KBM-7 (cell line): ENCODE measurements around the gene TACO1.

Experiments
- DNase-seq: peaks from one replicate; pipeline ENCODE4 v3.0.0-alpha.2; 2015
- in situ Hi-C: fragments of 300-500 bp; cut with MboI; formaldehyde crosslinking; loops from 2 replicates; pipeline ENCODE4 v1.14.3; 2020; ENCODE audit warnings: low sequenced_read_pairs, low pct_unique_long_range_greater_than_20kb, mixed read lengths

TACO1 gene

DNA sequence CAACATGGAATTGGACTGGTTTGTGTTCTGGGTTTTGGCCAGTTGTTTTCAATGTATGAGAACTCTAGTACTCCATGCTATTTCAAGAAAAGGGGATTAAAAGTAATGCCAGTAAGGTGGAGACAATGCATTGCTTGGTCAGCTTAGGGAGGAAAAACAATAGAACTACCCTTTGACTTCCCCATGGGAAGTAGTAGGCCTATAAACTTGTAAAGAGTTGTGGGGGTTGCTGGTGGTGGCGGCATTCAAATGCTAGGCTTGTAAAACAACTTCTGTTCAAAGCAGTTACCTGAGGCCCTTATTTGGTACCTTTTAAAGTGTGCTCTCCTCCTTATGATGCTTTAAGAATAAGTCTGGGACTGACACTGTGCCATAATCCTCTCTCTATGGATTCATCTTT is 30.9 kb downstream of the TACO1 start:
- in situ Hi-C loops = no loop called here
- DNase-seq = peak; percentile 19

DNA sequence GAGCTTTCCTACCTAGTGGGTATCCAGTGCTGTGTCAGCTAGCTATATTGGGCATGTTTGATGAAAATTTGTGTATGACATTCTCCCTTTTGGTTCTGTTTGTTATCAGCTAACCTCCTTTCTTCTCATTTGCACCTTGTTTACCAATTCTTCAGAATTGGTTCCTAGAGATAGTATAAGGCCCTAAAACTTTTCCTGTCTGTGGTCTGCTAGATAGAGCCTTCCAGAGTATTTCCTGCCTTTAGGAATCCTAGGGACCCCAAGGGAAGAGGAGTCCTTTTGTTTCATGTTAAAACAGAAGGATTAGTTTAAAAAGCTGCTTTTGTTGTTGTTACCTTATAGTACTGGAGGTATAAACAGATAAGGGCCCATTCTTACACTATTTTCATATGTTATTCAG is 33.0 kb downstream of the TACO1 start:
- in situ Hi-C loops = no loop called here
- no peak for DNase-seq

DNA sequence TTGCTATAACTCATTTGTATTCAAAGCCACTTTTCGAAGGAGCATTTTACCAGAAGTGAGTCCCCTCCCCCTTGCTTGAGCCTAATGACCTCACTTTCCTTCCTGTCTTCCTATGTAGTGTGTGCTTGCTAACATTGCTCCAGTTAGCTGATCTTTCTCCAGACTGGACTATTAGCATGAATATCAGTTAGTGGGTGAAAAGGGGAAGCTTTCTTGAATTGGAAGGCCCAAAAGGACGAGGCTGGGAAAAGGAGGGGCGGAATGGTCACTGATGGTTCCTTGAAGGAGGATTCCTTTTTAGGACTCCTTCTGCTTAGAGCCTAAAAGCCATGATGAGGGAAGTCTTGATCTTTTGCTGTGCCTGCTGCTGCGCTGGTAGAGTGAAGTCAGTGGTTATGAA is 33.5 kb downstream of the TACO1 start:
- in situ Hi-C loops = no loop called here

DNA sequence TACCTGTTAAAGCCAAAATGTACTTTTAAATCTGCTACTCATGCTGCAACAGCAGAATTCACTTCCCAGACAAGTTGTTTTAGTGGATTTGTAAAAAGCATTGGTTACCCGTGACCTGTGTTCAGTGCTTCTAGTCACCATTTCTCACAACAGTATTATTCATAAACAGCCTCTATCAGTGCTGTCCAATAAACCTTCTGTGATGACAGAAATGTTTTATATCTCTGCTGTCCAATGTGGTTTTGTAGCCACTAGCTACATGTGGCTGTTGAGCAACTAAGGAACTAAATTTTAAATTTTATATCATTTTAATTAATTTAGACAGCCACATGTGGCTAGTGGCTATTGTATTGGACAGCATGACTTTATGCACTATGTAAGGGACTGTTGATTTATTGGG is 34.1 kb downstream of the TACO1 start:
- in situ Hi-C loops = no loop called here
- no peak for DNase-seq

More for the DNA sequence above, 33.5 kb downstream of the TACO1 start:
- DNase-seq = peak; percentile 79

DNA sequence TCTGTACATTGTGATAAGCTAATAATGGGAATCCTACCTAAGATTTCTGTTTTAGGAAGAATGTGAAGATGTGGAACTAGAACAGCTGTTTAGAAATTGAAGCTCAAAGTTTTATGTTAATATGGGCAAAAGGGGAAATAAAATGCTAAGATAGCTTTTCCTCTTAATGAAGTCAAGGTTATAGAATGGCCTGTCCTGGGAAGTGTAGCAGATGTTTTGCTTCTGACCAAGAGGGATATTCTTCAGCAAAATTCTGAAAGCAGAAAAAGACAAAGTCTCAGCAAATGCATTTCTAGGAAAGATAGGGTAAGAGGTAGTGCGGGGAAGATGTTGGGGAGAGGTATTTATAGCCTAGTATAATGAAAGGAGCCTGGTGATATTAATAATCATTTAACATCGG is 34.6 kb downstream of the TACO1 start:
- in situ Hi-C loops = no loop called here
- DNase-seq = no peak

DNA sequence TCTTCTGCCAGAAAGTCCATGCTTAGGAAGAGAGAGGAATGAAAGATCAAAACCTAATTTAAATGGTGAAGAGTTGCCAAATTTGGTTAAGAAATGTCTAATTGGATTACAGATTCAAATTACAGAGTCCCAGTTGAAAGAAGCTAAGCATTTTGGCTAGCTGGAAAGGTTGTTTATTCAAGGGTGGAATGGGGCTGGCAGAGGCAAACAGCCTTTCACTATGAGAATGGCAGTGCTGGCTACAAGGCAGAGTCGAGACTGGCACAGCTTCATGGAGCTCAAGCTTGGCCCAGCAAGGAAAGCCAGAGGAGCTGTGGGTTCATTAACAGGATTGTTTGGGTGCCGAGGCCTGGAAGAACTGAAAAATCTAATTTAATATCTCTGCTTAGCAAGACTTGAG is 35.1 kb downstream of the TACO1 start:
- in situ Hi-C loops = no loop called here
- DNase-seq = no peak

DNA sequence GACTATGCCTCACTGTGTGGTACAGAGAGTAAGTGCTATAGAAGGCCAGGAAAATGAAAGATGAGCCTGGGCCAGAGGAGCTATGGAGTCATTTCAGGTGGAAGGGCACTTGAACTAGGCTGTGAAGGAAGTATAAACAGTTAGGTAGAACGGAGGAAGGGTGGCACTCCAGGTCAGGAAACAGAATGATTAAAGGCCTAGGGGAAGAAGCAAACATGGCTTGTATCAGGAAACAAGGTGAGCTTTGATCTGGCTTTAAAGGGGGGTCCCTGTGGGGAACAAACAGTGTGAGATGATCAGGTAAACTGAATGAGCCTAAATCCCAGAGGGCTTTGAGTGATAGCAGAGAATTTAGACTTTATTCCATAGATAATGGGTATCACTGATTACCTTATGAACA is 38.4 kb downstream of the TACO1 start:
- no peak for DNase-seq
- in situ Hi-C loops = no loop called here

DNA sequence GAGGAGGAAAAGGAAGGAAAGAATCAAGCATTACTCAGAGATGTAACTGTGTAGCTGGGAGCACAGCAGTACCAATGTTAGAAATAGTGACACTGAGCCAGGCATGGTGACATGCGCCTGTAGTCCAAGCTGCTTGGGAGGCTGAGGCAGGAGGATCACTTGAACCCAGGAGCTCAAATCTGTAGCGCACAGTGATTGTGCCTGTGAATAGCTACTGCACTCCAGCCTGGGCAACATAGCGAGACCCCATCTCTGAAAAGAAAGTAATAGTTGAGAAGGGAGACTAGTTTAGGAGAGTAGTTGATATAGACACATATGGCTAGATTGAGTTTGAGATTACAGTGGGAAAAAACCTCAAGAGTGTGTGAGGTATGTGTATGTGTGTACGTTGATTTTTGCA is 39.3 kb downstream of the TACO1 start:
- in situ Hi-C loops = no loop called here
- DNase-seq = no peak

DNA sequence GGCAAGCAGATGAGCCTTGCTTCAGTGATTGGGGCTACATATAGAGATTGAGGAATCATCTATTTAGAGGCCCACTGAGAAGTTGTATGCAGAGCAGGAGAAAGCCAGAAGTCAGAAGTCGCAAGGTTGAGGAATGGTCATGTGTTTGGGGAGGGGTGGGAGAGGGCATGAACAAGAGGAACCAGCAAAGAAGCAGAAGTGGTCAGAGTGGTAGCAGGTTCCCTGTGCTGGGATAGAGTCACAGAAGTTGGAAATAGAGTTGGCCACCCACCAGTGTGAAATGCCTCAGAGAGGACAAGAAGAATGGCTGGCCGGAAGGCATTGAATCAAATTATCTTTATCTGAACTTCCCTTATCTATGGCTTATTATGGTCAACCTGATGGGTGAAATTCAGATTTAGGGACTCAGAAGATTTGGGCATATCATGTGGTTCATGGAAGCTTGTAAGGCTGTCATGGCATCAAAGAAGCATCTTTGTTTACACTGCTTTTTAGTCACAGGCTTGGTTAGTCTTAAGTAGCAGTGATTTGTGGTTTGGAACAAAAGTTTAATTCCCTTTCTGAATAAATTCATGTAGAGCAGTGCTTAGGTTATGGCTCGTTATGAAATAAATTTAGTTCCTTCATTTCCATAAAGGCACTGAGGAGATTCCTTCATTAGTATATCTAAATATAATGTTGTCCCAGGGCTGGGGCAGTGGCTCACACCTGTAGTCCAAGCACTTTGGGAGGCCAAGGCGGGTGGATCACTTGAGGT is 41.2 kb downstream of the TACO1 start:
- in situ Hi-C loops = no loop called here
- peak; percentile 85 for DNase-seq

DNA sequence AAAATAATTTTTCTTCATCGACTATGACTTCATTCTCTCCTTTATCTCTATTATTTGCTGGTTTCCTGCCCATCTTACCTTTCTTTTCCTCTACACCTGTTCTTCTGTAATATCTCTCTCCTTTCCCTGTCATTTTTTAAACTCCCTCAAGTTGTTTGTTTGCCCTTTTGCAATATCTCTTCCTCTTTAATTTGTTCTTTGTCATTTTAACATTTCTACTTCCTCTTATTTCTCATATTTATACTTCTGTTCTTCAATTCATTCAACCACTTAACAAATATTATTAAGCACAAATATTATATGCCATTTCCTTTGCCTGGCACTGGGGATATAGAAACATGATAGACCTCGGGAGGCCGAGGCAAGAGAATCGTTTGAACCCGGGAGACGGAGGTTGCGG is 44.2 kb downstream of the TACO1 start:
- DNase-seq = no peak
- in situ Hi-C loops = no loop called here

DNA sequence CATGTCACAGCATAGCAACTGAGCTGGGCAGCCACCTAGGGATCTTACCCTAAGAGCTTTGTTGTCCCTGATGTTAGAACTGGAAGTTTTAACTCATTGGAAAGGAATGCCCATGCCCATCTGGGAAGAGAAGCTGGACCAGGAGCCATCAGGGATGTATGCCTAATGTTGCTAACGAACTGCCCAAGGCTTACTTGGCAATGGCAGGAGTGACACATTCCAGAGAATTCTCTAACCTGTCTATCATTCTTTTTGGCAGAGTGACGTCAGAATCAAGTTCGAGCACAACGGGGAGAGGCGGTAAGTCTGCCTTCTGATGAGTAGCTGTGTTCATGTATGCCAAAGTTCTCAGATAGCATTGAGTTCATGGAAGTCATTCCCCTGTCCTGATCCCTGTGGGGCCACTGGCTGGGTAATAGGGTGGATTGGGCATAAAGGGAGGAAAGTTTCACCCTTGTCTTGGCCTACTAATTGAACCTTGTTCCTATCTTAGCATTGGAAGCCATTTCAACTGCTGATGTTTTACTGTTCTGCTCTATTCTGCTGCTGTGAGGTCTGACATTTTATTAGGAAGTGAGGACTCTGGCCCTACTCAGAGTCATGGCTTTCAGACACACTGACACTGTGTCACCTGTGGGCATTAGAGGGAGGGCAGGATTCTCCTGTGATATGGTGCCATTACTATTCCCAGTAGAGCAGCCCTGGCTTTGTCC is 45.2 kb downstream of the TACO1 start:
- in situ Hi-C loops = no loop called here
- DNase-seq = no peak

DNA sequence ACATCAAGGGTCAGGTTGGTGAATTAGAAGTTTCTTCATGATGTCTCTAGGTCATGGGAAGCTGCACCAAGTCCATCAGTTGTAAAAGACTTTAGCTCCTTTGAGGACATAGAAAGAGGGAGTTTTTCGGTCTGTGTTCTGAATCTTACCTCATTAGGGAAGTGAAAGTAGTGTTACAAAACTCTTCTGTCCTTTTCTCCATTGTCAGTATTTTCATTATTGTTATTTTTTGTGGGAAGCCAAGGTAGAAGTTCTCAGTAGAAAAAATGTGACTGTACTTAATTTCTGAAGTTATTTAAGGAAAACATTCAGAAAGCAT is 45.8 kb downstream of the TACO1 start:
- in situ Hi-C loops = no loop called here
- no peak for DNase-seq

DNA sequence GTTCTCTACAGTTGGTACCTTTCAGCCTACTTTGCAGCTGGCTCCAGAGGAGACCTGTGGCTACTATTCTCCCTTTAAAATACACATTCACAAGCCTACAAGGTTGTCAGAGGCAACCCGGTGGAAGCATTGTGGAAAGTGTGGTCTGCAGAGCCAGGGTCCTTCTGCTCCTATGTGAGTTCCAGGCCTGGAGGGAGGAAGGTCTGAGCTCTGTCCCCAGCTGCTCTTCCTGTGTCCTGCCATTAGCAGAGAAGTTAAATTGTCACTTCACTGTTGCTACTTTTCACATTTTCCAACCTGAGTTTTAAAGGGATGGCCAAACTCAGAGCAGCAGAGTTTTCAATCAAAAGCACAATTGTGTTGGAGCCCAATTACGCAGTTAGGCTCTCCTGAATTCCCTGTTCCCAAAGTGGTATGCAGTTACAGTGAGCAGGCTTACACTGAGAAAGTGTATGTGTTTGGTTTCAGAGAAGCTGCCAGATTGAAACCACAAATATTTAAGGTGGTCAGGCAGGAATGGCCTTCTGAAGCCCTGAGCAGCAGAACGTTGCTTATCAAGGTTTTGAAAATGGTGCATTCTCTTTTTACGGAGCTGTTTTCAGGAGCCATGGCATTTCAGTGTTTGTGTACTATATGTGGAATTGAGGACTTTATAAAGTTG is 46.5 kb downstream of the TACO1 start:
- DNase-seq = no peak
- in situ Hi-C loops = no loop called here

DNA sequence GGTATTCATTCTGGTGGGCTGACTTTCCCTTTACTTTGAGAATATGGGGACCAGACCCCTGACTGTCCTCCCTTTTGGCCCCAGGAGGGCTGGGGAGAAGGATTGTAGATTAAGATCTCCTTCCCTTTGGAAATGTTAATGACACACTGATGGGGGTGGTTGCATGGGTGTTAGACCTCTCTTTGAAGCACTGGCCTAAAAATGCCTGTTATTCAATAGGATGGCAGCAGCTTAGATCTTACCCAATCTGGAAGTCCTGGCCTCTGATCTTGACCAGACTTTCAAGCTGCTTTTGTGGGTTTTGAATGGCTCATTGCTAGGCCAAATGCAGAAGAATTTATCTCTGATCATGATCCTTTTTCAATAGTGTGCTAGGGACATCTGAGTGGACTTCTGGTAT is 47.2 kb downstream of the TACO1 start:
- DNase-seq = no peak
- in situ Hi-C loops = no loop called here

DNA sequence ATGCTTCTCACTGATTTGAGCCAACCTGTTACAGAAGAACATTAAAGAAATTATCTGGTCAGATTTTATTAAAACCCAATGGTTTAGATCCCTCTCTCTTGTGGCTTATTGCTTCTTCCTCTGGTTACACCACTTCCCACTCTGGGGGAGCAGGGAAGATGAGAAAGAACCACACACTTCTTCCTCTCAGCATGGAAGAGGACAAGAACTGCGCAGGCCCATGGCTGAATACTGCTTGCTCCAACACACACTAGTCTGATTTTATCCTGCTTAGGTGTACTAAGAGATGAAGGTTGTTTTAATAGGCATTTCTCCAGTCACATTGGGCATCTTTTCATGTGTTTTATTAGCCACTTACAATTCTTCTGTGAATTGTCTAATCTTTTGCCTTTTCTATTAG is 49.1 kb downstream of the TACO1 start:
- peak; percentile 28 for DNase-seq
- in situ Hi-C loops = no loop called here

DNA sequence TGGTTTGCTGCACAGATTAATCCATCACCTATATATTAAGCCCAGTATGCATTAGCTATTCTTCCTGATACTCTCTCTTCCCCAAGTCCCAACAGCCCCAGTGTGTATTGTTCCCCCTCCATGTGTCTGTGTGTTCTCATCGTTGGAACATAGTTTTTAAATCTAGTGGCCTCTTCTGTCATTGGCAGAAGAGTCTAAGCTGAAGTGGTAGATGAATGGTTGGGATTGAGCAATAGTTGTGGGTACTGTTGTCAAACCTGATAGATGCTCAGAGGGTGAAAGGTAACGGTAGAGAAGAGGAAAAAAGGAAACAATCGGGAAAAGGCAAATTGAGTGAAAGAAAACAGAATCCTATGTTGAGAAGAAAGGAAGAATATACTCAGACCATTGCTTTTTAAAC is 51.4 kb downstream of the TACO1 start:
- in situ Hi-C loops = no loop called here

DNA sequence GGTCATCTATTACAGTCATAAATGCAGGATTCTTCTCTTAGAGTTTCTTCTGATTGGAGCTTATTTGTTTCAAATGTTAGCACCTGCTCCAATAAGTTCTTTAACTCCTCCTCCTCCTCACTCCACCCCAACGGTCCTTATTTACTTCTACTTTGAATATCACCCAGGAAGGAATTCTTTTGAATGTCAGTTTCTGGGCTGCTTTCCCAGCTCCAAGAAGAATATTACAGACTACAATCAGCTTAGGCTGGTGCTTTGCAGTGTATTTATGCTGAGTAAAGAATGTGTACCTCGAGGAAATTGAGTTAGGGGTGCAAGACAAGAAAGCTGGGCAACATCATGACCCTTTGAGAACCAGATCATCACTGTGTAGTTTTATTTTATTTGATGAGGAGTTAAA is 52.4 kb downstream of the TACO1 start:
- no peak for DNase-seq
- in situ Hi-C loops = no loop called here

More for the DNA sequence above, 51.4 kb downstream of the TACO1 start:
- no peak for DNase-seq

DNA sequence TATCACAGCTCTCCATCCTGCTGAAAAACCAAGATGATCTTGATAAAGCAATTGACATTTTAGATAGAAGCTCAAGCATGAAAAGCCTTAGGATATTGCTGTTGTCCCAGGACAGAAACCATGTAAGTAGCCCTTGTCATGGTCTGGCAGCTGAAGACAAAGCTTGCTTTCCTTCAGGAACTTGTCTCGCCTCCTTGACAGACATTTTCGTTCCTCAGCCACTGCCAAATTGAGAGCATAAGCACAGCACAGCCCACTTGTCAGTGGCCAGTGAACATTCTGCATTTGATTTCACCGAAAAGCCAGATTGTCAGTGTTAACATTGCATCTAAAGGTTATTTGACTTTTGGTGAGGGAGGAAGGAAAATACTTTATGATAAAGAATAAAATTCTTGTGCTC is 57.1 kb downstream of the TACO1 start:
- in situ Hi-C loops = no loop called here
- no peak for DNase-seq
